GM12873 (cell line): ENCODE data around the gene PPFIBP1.

Experiments
- TF ChIP-seq, protein P1 (sequence below): IDR thresholded peaks from 2 replicates; pipeline ENCODE4 v1.5.1; 2012; ENCODE audit warnings: low read depth, mild to moderate bottlenecking, moderate library complexity, low read length, control low read depth; ENCODE audit not compliant: insufficient read depth; ENCODE audit errors: missing control alignments

Gene PPFIBP1

DNA sequence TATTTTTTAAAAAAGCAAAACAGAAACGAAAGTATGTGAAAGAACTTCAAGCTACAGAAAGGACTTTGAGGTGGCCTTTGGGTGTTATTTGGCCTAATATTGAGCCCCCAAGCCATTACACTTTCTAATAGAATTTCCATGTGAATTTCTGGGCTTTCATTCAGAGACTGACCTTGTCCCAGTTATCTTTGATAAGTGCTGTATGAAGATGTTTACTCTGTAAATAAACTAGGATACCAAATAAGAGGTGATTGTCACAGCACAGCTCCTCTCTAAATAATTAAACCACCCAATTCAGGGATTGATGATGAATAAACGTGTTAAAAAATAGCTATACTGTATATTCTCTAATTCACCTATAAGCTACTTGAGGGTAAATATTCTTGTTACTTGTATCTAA, 32.8 kb upstream of the PPFIBP1 start:
- TF ChIP-seq, protein P1, sequence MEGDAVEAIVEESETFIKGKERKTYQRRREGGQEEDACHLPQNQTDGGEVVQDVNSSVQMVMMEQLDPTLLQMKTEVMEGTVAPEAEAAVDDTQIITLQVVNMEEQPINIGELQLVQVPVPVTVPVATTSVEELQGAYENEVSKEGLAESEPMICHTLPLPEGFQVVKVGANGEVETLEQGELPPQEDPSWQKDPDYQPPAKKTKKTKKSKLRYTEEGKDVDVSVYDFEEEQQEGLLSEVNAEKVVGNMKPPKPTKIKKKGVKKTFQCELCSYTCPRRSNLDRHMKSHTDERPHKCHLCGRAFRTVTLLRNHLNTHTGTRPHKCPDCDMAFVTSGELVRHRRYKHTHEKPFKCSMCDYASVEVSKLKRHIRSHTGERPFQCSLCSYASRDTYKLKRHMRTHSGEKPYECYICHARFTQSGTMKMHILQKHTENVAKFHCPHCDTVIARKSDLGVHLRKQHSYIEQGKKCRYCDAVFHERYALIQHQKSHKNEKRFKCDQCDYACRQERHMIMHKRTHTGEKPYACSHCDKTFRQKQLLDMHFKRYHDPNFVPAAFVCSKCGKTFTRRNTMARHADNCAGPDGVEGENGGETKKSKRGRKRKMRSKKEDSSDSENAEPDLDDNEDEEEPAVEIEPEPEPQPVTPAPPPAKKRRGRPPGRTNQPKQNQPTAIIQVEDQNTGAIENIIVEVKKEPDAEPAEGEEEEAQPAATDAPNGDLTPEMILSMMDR: no peak

DNA sequence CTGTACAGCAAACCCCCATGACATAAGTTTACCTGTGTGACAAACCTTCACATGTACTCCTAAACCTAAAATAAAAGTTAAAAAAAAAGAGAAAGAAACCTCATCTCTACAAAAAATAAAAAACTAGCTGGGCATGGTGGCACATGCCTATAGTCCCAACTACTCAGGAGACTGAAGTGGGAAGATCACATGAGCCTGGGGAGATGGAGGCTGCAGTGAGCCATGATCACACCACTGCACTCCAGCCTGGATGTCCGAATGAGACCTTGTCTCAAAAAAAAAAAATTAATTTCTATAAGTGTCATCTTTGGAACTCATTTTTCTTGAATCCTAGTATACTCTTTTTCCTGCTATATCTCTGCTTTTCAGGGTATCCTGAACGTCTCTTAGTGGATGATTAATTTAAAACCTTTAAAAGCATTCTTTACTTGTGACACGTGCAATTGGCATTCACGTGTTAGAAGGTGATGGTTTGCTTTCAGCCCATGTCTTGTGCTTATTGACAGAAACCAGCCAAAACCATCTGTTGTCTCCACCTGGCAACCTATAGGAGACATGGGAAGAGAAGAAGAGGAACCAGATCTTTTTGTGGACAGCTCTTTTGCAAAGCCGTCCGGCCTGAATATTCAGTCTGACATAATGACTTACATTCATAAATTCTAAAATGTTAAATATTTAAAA, 30.6 kb upstream of the PPFIBP1 start:
- TF ChIP-seq, protein P1: no peak

DNA sequence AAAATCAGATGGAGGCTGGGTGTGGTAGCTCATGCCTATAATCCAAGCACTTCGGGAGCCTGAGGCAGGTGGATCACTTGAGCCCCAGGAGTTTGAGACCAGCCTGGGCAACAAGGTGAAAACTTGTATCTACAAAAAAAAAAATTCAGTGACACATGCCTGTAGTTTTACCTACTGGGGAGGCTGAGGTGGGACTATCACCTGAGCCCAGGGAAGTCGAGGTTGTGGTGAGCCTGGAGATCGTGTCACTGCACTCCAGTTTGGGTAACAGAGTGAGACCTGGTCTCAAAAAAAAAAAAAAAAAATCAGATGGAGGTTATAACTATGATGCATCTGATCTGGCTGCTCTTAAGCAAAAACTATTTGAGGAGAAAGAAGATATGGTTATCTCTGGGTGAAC, 26.6 kb upstream of the PPFIBP1 start:
- TF ChIP-seq, protein P1: no peak

DNA sequence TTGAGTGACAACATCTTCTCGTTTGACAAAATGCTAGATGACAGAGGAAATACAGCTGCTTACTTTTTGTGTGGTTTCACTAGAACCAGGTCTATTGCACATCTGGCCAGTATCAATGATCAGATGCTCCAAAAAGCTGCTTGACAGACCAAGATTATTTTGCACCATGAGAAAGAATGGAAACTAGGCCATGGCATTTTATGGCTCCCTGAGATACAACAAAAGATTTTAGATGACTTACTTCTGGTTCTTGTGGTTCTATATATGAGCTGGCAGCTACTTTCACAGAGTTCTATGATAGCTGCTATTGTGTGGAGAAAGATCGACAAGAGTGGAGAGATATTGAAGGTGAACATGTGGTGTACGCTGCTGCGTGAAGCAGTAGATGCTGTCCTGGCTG, 25.9 kb upstream of the PPFIBP1 start:
- TF ChIP-seq, protein P1: no peak

DNA sequence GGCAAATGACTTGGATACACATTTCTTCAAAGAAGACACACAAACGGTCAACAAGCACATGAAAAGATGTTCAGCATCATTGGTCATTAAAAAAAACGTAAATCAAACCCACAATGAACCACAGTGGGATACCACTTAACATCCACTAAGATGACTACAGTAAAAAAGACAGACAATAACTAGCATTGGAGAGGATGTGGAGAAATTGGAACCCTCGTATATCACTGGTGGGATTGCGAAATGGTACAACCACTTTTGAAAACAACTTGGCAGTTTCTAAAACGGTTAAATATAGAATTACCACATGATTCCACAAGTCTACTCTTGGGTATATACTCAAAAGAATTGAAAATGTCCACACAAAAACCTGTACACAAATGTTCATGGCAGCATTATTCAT, 25.2 kb upstream of the PPFIBP1 start:
- TF ChIP-seq, protein P1: no peak

DNA sequence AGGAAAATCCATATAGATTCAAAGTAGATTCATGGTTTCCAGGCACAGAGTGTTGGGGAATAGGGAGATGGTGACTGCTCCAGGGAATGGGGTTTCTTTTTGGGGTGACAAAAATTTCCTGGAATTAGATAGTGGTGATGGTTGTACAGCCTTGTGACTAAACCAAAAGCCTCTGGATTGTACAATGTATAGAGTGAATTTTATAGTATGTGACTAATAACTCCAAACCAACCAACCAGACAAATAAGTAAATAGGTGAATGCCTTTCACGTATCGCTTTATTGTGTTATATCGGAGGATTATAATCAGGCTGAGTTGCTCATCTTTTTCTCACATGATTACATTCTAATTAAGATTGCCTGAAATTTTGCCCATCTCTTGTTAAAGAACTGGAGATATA, 24.6 kb upstream of the PPFIBP1 start:
- TF ChIP-seq, protein P1: no peak

DNA sequence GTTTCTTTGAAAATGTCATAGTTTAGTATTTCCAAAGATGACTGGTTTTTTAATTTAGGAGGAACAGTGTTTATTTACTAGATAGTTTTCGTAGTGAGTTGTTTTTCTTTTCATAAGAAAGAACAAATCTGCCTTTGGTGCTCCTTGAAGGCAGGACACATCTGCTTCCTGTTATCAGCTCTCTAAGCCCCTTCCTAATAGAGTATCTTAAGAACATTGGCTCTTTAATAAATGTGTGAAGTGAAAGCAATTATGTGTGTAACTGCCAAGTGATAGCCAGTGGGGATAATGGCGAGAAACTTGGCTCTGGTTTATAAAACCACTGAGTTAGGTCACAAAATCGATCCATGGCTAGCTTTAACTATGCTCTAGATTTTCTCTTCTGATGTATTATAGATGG, 23.5 kb upstream of the PPFIBP1 start:
- TF ChIP-seq, protein P1: no peak
